ENCODE results near the gene IL17C.

IL17C gene

GRCh38 chr16:88596483-88596882 lies 41.9 kb upstream of the IL17C start:
- Histone ChIP-seq H3F3A (ENCODE audit: control insufficient read depth, insufficient read depth) (no peaks in the 10 kb centered on the region), H3K27ac (ENCODE audit: low read depth, low read length) (no peak overlapping the region), H3K36me3 (ENCODE audit: control insufficient read depth, low read length) (peaks cover 67% of the 10 kb centered on the region)

GRCh38 chr16:88597856-88598491 lies 40.4 kb upstream of the IL17C start:
- Histone ChIP-seq H3K4me3 (ENCODE audit: low read length) (no peak overlapping the region), H3K4me2 (ENCODE audit: low read length) (no peak overlapping the region), H3K9me3 (ENCODE audit: control insufficient read depth, insufficient read depth, low read length) (no peaks in the 10 kb centered on the region), H3K4me1 (ENCODE audit: control insufficient read depth, low read length) (no peaks in the 10 kb centered on the region), H3K27me3 (ENCODE audit: control insufficient read depth, low read length) (no peaks in the 10 kb centered on the region), H3K27ac (ENCODE audit: low read depth, low read length) (no peak overlapping the region), H3K79me2 (ENCODE audit: control insufficient read depth, low read length) (peaks cover 43% of the 10 kb centered on the region), H3K9me2 (replicated peaks; ENCODE audit: control insufficient read depth, low read length) (no peaks in the 10 kb centered on the region), H4K20me1 (ENCODE audit: control insufficient read depth, insufficient read depth, low read depth, low read length) (peaks cover 2% of the 10 kb centered on the region; the same call in 1 of the 2 replicates), H3F3A (ENCODE audit: control insufficient read depth, insufficient read depth) (no peaks in the 10 kb centered on the region), H3K36me3 (ENCODE audit: control insufficient read depth, low read length) (peaks cover 72% of the 10 kb centered on the region)
- TF ChIP-seq CTCF (IDR thresholded peaks at IDR 0.05; ENCODE audit: low read depth, low read length, poor library complexity, severe bottlenecking) (no peak), EZH2phosphoT487 (IDR thresholded peaks at IDR 0.05; ENCODE audit: borderline replicate concordance, low read length) (no peak)

More at GRCh38 chr16:88596483-88596882, 41.9 kb upstream of the IL17C start:
- no peaks in the 10 kb centered on the region for H3K27me3 ChIP-seq (ENCODE audit: control insufficient read depth, low read length)
- H3K9me3 ChIP-seq (ENCODE audit: control insufficient read depth, insufficient read depth, low read length): no peaks in the 10 kb centered on the region
- H3K79me2 ChIP-seq (ENCODE audit: control insufficient read depth, low read length): peaks cover 56% of the 10 kb centered on the region
- H3K4me2 ChIP-seq (ENCODE audit: low read length): no peak overlapping the region
- TF ChIP-seq EZH2phosphoT487 (IDR thresholded peaks at IDR 0.05; ENCODE audit: borderline replicate concordance, low read length) (no peak), CTCF (IDR thresholded peaks at IDR 0.05; ENCODE audit: low read depth, low read length, poor library complexity, severe bottlenecking) (no peak)
- no peak overlapping the region for H3K4me3 ChIP-seq (ENCODE audit: low read length)
- H3K4me1 ChIP-seq (ENCODE audit: control insufficient read depth, low read length): no peaks in the 10 kb centered on the region
- H4K20me1 ChIP-seq (ENCODE audit: control insufficient read depth, insufficient read depth, low read depth, low read length): peaks cover 3% of the 10 kb centered on the region; the same call in 1 of the 2 replicates
- no peaks in the 10 kb centered on the region for H3K9me2 ChIP-seq (replicated peaks; ENCODE audit: control insufficient read depth, low read length)

- Histone ChIP-seq H3K4me1 (ENCODE audit: control insufficient read depth, low read length) (no peaks in the 10 kb centered on the region), H3K27me3 (ENCODE audit: control insufficient read depth, low read length) (no peaks in the 10 kb centered on the region), H3K9me2 (replicated peaks; ENCODE audit: control insufficient read depth, low read length) (no peaks in the 10 kb centered on the region), H3K27ac (ENCODE audit: low read depth, low read length) (no peak overlapping the region), H3K79me2 (ENCODE audit: control insufficient read depth, low read length) (peaks cover 32% of the 10 kb centered on the region), H3F3A (ENCODE audit: control insufficient read depth, insufficient read depth) (no peaks in the 10 kb centered on the region), H3K4me3 (ENCODE audit: low read length) (no peak overlapping the region), H3K9me3 (ENCODE audit: control insufficient read depth, insufficient read depth, low read length) (no peaks in the 10 kb centered on the region), H3K36me3 (ENCODE audit: control insufficient read depth, low read length) (peaks cover 64% of the 10 kb centered on the region), H4K20me1 (ENCODE audit: control insufficient read depth, insufficient read depth, low read depth, low read length) (no peaks in the 10 kb centered on the region; the same call in 1 of the 2 replicates), H3K4me2 (ENCODE audit: low read length) (no peak overlapping the region)
- TF ChIP-seq CTCF (IDR thresholded peaks at IDR 0.05; ENCODE audit: low read depth, low read length, poor library complexity, severe bottlenecking): no peak
- TF ChIP-seq EZH2phosphoT487 (IDR thresholded peaks at IDR 0.05; ENCODE audit: borderline replicate concordance, low read length): no peak
Measured at GRCh38 chr16:88599092-88599733, 39.2 kb upstream of the IL17C start.

Data from DOHH2 (cell line).